GM23248 (cell line): ENCODE data around the gene DNPEP. TPM values are rescaled to one million over a fixed set of nuclear protein-coding genes. Genes with fewer than 3 reads are reported as not detected.

Experiments
- DNase-seq: peaks from one replicate; pipeline ENCODE4 v3.0.0-alpha.2; 2015
- H2AFZ ChIP-seq: fragments of 200-600 bp; sonication (generic); 2 replicates; pipeline ENCODE4 v1.6.1; 2016; ENCODE audit warnings: antibody characterized with exemption
- H3F3A ChIP-seq: fragments of 200-600 bp; sonication (generic); 2 replicates; pipeline ENCODE4 v1.6.1; 2016; ENCODE audit warnings: mild to moderate bottlenecking, antibody characterized with exemption, mixed run types; ENCODE audit not compliant: insufficient read depth
- H3K27ac ChIP-seq: fragments of 200-600 bp; sonication (generic); 2 replicates; pipeline ENCODE4 v1.5.1; 2016; ENCODE audit warnings: mild to moderate bottlenecking
- H3K27me3 ChIP-seq: fragments of 200-600 bp; sonication (generic); replicated peaks from 2 replicates; pipeline ENCODE4 v1.6.1; 2016; ENCODE audit warnings: mild to moderate bottlenecking; ENCODE audit not compliant: insufficient read depth
- H3K36me3 ChIP-seq: fragments of 200-600 bp; sonication (generic); 2 replicates; pipeline ENCODE4 v1.6.1; 2016; ENCODE audit warnings: low read depth, mild to moderate bottlenecking
- H3K4me1 ChIP-seq: fragments of 200-600 bp; sonication (generic); 2 replicates; pipeline ENCODE4 v1.6.1; 2016; ENCODE audit warnings: mild to moderate bottlenecking; ENCODE audit not compliant: insufficient read depth
- H3K4me2 ChIP-seq: fragments of 200-600 bp; sonication (generic); one replicate; pipeline ENCODE4 v1.6.1; 2016; ENCODE audit warnings: mild to moderate bottlenecking; ENCODE audit not compliant: unreplicated experiment
- H3K4me3 ChIP-seq: fragments of 200-600 bp; sonication (generic); 2 replicates; pipeline ENCODE4 v1.5.1; 2016; ENCODE audit warnings: mild to moderate bottlenecking
- H3K79me2 ChIP-seq: fragments of 200-600 bp; sonication (generic); 2 replicates; pipeline ENCODE4 v1.6.1; 2016; ENCODE audit warnings: mild to moderate bottlenecking; ENCODE audit not compliant: insufficient read depth
- H3K9ac ChIP-seq: fragments of 200-600 bp; sonication (generic); 2 replicates; pipeline ENCODE4 v1.6.1; 2016; ENCODE audit warnings: mild to moderate bottlenecking
- H3K9me2 ChIP-seq: fragments of 200-600 bp; sonication (generic); 2 replicates; pipeline ENCODE4 v1.6.1; 2016; ENCODE audit warnings: mixed run types, mild to moderate bottlenecking, moderate library complexity; ENCODE audit not compliant: insufficient read depth
- H3K9me3 ChIP-seq: fragments of 200-600 bp; sonication (generic); one replicate; pipeline ENCODE4 v1.6.1; 2017; ENCODE audit warnings: low read depth
- H4K20me1 ChIP-seq: fragments of 200-600 bp; sonication (generic); 2 replicates; pipeline ENCODE4 v1.6.0; 2016; ENCODE audit not compliant: insufficient read depth
- EZH2 ChIP-seq: fragments of 200-600 bp; sonication (generic); IDR thresholded peaks from 2 replicates; pipeline ENCODE4 v1.6.1; 2018; ENCODE audit warnings: antibody characterized with exemption, mild to moderate bottlenecking; ENCODE audit not compliant: insufficient read depth, poor library complexity, severe bottlenecking
- EZH2phosphoT487 ChIP-seq: fragments of 200-600 bp; sonication (generic); IDR thresholded peaks from 2 replicates; pipeline ENCODE4 v1.6.1; 2018; ENCODE audit warnings: antibody characterized with exemption, moderate library complexity, mild to moderate bottlenecking, low read depth; ENCODE audit not compliant: insufficient read depth
- WGBS, 2 experiments: methylation state at CpG; one replicate each; pipeline ENCODE4 v1.1.6; 2015 to 2017; ENCODE audit warnings: low lambda C conversion rate in 2 of 2, low coverage in 1 of 2; ENCODE audit errors: missing lambda C conversion rate in 2 of 2; 5-methylcytosine and 5-hydroxymethylcytosine counted together
- in situ Hi-C: fragments of 300-500 bp; cut with MboI; formaldehyde crosslinking; loops from 2 replicates; pipeline ENCODE4 v1.15.0; 2020
- polyA plus RNA-seq: library from polyadenylated mRNA; unstranded; fragments of >200 nt; fragmentation: Nextera tagmentation; extraction: Ambion mirVana; gene quantifications from 2 replicates; pipeline ENCODE4 v1.2.1, GENCODE V29; 2016
- total RNA-seq: library from RNA; depleted of rRNA; stranded (reverse); fragments of >200 nt; shearing (Covaris generic); gene quantifications from 2 replicates; pipeline ENCODE4 v1.2.3, GENCODE V29; 2014

Gene DNPEP
- total and polyA plus RNA-seq, 2 experiments from 2014 or later = 57.5 to 79.8 TPM

DNA sequence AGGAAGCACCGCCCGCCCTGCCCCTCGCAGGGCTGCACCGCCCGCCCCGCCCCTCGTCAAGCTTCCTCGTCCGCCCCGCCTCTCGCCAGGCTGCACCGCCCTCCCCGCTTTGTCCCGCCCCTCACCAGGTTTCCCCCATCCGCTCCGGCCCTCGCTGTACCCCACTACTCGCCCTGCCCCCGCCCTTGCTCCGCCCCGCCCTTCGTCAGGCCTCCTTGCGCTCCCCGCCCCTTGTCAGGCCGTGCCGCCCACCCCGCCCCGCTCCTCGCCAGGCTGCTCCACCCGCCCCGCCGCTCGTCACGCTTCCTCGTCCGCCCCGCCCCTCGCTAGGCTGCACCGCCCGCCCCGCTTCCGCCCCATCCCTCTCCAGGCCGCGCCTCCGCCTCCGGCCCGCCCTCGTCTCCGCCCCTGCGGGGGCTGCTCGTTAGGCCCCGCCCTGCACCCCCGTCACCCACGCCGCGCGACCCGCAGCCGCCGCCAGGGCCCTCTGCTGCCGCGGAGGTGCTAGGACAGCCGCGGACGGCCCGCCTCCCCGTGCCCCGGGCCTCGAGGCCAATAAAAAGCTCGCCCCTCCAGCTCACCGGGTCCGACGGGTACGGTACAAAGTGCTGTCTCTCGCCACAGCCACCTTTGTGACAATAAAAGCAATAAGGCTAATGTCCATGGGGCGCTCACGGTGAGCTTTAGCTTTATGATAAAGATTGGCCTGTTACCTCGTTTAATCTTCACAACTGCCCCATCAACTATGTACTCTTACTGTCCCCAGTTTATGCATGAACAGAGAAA lies 602 bp upstream of the DNPEP start:
- Histone ChIP-seq H4K20me1 (no peaks in the 10 kb centered on the region), H3F3A (no peaks in the 10 kb centered on the region), H3K9ac (peak overlapping the region; percentile 58), H3K36me3 (peaks cover 5% of the 10 kb centered on the region; the same call in 1 of the 2 replicates), H2AFZ (peak overlapping the region; percentile 93), H3K27me3 (no peaks in the 10 kb centered on the region), H3K27ac (0 out of 2 replicates have a peak overlapping the region, but pooled peaks have one; percentile 6), H3K4me3 (peak overlapping the region; percentile 58), H3K9me2 (no peaks in the 10 kb centered on the region), H3K79me2 (peaks cover 6% of the 10 kb centered on the region), H3K9me3 (no peaks in the 10 kb centered on the region), H3K4me1 (peaks cover 6% of the 10 kb centered on the region; the same call in 1 of the 2 replicates), H3K4me2 (peak overlapping the region; percentile 56)
- 5 to 9% methylated on average over 19 to 70 of the region's 78 CpGs for WGBS, 2 experiments
- DNase-seq = peak; percentile 99
- in situ Hi-C loops = no loop called here
- TF ChIP-seq EZH2 = no peak
- TF ChIP-seq EZH2phosphoT487 = no peak

DNA sequence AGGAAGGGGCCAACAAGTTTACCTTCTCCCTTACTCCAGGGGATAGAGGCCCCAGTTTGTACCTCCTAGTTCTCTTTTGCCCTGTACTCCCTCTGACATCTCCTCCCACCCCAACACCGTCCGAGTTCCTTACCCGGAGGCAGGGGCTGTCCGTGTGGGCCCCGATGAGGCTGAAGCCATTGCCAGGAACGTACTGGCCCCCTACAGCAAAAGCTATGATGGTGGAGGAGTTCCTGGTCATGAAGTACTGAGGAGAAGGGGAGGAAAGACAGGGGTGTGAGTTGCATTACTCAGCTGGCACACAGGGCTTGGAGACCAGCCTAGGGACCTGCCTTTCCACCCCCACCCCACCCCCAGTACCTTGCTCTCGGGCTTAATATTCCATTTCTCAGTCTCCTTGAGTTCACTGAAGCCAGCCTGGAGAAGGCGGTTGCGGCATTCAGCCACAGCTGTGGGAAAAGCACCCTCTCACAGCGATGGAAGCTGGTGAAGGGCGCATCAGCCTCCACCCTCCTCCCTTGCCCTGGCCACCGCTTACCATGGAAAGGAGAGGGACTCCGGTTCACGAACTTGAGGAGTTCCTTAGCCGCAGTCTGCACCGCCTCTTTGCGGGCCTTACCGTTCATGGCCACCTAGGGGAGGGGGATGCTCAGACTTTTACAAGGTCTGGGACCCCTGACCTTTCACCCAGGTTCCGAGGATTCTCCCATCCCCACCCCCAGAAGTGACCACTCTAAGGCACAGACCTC lies 1.0 kb downstream of the DNPEP start:
- WGBS, 2 experiments = 34 to 41% methylated on average over 17 to 19 of the region's 19 CpGs
- Histone ChIP-seq H3K4me1 (peaks cover 6% of the 10 kb centered on the region; the same call in 1 of the 2 replicates), H3F3A (no peaks in the 10 kb centered on the region), H3K36me3 (peaks cover 8% of the 10 kb centered on the region; the same call in 1 of the 2 replicates), H2AFZ (peak overlapping the region; percentile 81), H4K20me1 (no peaks in the 10 kb centered on the region), H3K4me2 (peak overlapping the region; percentile 77), H3K4me3 (peak overlapping the region; percentile 76), H3K9me2 (no peaks in the 10 kb centered on the region), H3K27ac (peak overlapping the region; percentile 84), H3K79me2 (peaks cover 6% of the 10 kb centered on the region), H3K9me3 (no peaks in the 10 kb centered on the region), H3K9ac (peak overlapping the region; percentile 89), H3K27me3 (no peaks in the 10 kb centered on the region)
- TF ChIP-seq EZH2 = no peak
- TF ChIP-seq EZH2phosphoT487 = no peak
- peak; percentile 39 for DNase-seq
- in situ Hi-C loops = no loop called here

DNA sequence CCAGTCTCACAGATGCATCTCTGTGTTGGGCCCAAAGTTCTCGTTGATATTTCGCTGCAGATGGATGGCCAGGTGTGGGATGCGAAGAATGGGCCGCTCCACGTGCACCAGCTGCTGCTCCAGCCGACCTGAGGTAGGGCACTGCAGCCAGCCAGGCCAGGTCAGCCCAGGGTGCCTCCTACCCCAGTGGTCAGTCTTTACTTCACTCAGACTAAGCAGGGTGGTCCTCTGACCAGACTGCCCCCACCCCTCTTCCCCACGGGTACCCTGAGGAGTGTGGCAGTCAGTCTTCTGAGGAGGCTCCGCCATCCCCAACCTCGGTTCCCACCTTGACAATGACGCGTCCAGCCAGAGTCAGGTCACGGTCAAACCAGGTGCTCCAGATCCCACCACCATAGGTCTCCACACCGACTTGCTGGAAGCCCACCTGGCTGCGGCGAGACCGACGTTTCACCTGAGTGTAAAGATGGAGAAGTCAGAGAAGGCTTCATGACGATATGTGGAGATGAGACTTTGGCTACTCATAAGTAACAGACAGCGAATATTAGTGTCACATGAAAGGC lies 1.7 kb downstream of the DNPEP start:
- Histone ChIP-seq H3K9ac (peak overlapping the region; percentile 89; the same call in 1 of the 2 replicates), H3K4me1 (peaks cover 6% of the 10 kb centered on the region; the same call in 1 of the 2 replicates), H3F3A (no peaks in the 10 kb centered on the region), H3K27ac (no peak overlapping the region), H3K9me3 (no peaks in the 10 kb centered on the region), H3K27me3 (no peaks in the 10 kb centered on the region), H3K36me3 (peaks cover 11% of the 10 kb centered on the region; the same call in 1 of the 2 replicates), H2AFZ (no peak overlapping the region), H3K4me3 (peak overlapping the region; percentile 76; the same call in 1 of the 2 replicates), H3K4me2 (no peak overlapping the region), H4K20me1 (no peaks in the 10 kb centered on the region), H3K79me2 (peaks cover 6% of the 10 kb centered on the region), H3K9me2 (no peaks in the 10 kb centered on the region)
- in situ Hi-C loops = no loop called here
- DNase-seq = no peak
- no peak for TF ChIP-seq EZH2
- 96 to 98% methylated on average over 19 of the region's 19 CpGs for WGBS, 2 experiments

GRCh38 chr2:219384859-219385258 lies 2.9 kb downstream of the DNPEP start:
- H3K4me1 ChIP-seq = peaks cover 6% of the 10 kb centered on the region; the same call in 1 of the 2 replicates
- H3K4me2 ChIP-seq = no peak overlapping the region
- 94 to 100% methylated on average over 2 of the region's 2 CpGs for WGBS, 2 experiments
- H2AFZ ChIP-seq = no peak overlapping the region
- in situ Hi-C loops = no loop called here
- no peak overlapping the region for H3K4me3 ChIP-seq
- no peaks in the 10 kb centered on the region for H3K9me2 ChIP-seq
- TF ChIP-seq EZH2phosphoT487 (no peak), EZH2 (no peak)
- H3K27ac ChIP-seq = no peak overlapping the region
- H3K27me3 ChIP-seq = no peaks in the 10 kb centered on the region
- H3K36me3 ChIP-seq = peaks cover 14% of the 10 kb centered on the region; the same call in 1 of the 2 replicates
- peaks cover 6% of the 10 kb centered on the region for H3K79me2 ChIP-seq
- DNase-seq = no peak
- no peaks in the 10 kb centered on the region for H3F3A ChIP-seq
- H4K20me1 ChIP-seq = no peaks in the 10 kb centered on the region
- no peaks in the 10 kb centered on the region for H3K9me3 ChIP-seq
- no peak overlapping the region for H3K9ac ChIP-seq
